GM23338 (cell line): ENCODE results near the gene LAMB3. TPM values are rescaled to one million over a fixed set of nuclear protein-coding genes. Genes with fewer than 3 reads are reported as not detected.

Experiments
- ATAC-seq: fragments of 200-7000 bp; cut with Tn5 transposase; 3 replicates; pipeline ENCODE4 v1.9.1; 2020
- DNase-seq: peaks from one replicate; pipeline ENCODE4 v3.0.0-alpha.2; 2015; ENCODE audit warnings: low spot score
- H2AFZ ChIP-seq: fragments of 200-600 bp; sonication (generic); 2 replicates; pipeline ENCODE4 v1.8.0; 2016; ENCODE audit warnings: antibody characterized with exemption, mild to moderate bottlenecking, moderate library complexity
- H3F3A ChIP-seq: fragments of 200-600 bp; sonication (generic); replicated peaks from 2 replicates; pipeline ENCODE4 v1.8.0; 2017; ENCODE audit warnings: antibody characterized with exemption, mixed run types, low read depth
- H3K27ac ChIP-seq: fragments of 200-600 bp; sonication (generic); 2 replicates; pipeline ENCODE4 v1.6.1; 2016; ENCODE audit warnings: low read depth
- H3K27me3 ChIP-seq: fragments of 200-600 bp; sonication (generic); 2 replicates; pipeline ENCODE4 v1.8.0; 2016; ENCODE audit warnings: mild to moderate bottlenecking, mixed run types, moderate library complexity; ENCODE audit not compliant: insufficient read depth
- H3K36me3 ChIP-seq: fragments of 200-600 bp; sonication (generic); 2 replicates; pipeline ENCODE4 v1.8.0; 2016; ENCODE audit warnings: mild to moderate bottlenecking; ENCODE audit not compliant: insufficient read depth
- H3K4me1 ChIP-seq: fragments of 200-600 bp; sonication (generic); 2 replicates; pipeline ENCODE4 v1.8.0; 2016; ENCODE audit warnings: mild to moderate bottlenecking, moderate library complexity; ENCODE audit not compliant: insufficient read depth
- H3K4me2 ChIP-seq: fragments of 200-600 bp; sonication (generic); 2 replicates; pipeline ENCODE4 v1.7.1; 2017; ENCODE audit warnings: mixed run types
- H3K4me3 ChIP-seq: fragments of 200-600 bp; sonication (generic); 2 replicates; pipeline ENCODE4 v1.6.1; 2016; ENCODE audit warnings: mixed run types
- H3K79me2 ChIP-seq: fragments of 200-600 bp; sonication (generic); replicated peaks from 2 replicates; pipeline ENCODE4 v1.8.0; 2017; ENCODE audit warnings: mild to moderate bottlenecking; ENCODE audit not compliant: insufficient read depth
- H3K9me2 ChIP-seq: fragments of 200-600 bp; sonication (generic); 2 replicates; pipeline ENCODE4 v1.8.0; 2017; ENCODE audit not compliant: insufficient read depth
- H4K20me1 ChIP-seq: fragments of 200-600 bp; sonication (generic); replicated peaks from 2 replicates; pipeline ENCODE4 v1.8.0; 2017; ENCODE audit warnings: mild to moderate bottlenecking; ENCODE audit not compliant: insufficient read depth
- H3K27ac Mint-ChIP-seq: 2 replicates; pipeline ENCODE4 v1.8.0; 2020; ENCODE audit warnings: inconsistent platforms, mild to moderate bottlenecking, moderate library complexity, mixed read lengths
- H3K27me3 Mint-ChIP-seq: 3 replicates; pipeline ENCODE4 v1.8.0; 2022; ENCODE audit warnings: low read depth, mild to moderate bottlenecking, moderate library complexity, mixed read lengths, inconsistent platforms; ENCODE audit not compliant: insufficient read depth, poor library complexity
- H3K36me3 Mint-ChIP-seq: 3 replicates; pipeline ENCODE4 v1.8.0; 2021; ENCODE audit warnings: low read depth, mild to moderate bottlenecking, inconsistent platforms, moderate library complexity, mixed read lengths
- H3K4me1 Mint-ChIP-seq: 3 replicates; pipeline ENCODE4 v1.8.0; 2020; ENCODE audit warnings: mild to moderate bottlenecking, inconsistent platforms, mixed read lengths
- H3K4me3 Mint-ChIP-seq: 3 replicates; pipeline ENCODE4 v1.8.0; 2021; ENCODE audit warnings: moderate library complexity, mild to moderate bottlenecking, inconsistent platforms, mixed read lengths
- H3K9me3 Mint-ChIP-seq: 3 replicates; pipeline ENCODE4 v1.8.0; 2020; ENCODE audit warnings: moderate library complexity, mild to moderate bottlenecking, inconsistent platforms, mixed read lengths
- CREB1 ChIP-seq: fragments of 250-450 bp; sonication (Bioruptor Pico); IDR thresholded peaks from 2 replicates; pipeline ENCODE4 v1.5.0; 2020; ENCODE audit warnings: low read depth, mild to moderate bottlenecking, moderate library complexity
- CTCF ChIP-seq, 2 experiments: fragments of 200-600 bp in 1 of 2; sonication (generic) in 1 of 2; conservative IDR thresholded peaks; 2 replicates each; pipeline versions ENCODE4 v1.5.1 to v1.6.1; 2016 to 2017; ENCODE audit warnings: antibody characterized with exemption in 2 of 2, low read depth in 2 of 2, mild to moderate bottlenecking in 2 of 2, moderate library complexity in 1 of 2
- ETS1 ChIP-seq: IDR thresholded peaks from 2 replicates; pipeline ENCODE4 v1.6.1; 2016; ENCODE audit warnings: antibody characterized with exemption
- EZH2 ChIP-seq: fragments of 200-600 bp; sonication (generic); IDR thresholded peaks from one replicate; pipeline ENCODE4 v1.8.0; 2017; ENCODE audit warnings: antibody characterized with exemption, mild to moderate bottlenecking, low read depth; ENCODE audit not compliant: unreplicated experiment
- EZH2phosphoT487 ChIP-seq: fragments of 200-600 bp; sonication (generic); IDR thresholded peaks from one replicate; pipeline ENCODE4 v1.8.1; 2018; ENCODE audit warnings: antibody characterized with exemption; ENCODE audit not compliant: unreplicated experiment
- JUNB ChIP-seq: IDR thresholded peaks from one replicate; pipeline ENCODE4 v1.6.1; 2016; ENCODE audit warnings: antibody characterized with exemption; ENCODE audit not compliant: unreplicated experiment
- NANOG ChIP-seq: IDR thresholded peaks from 2 replicates; pipeline ENCODE4 v1.6.1; 2016; ENCODE audit warnings: antibody characterized with exemption, borderline replicate concordance
- POLR2AphosphoS5 ChIP-seq: IDR thresholded peaks from 2 replicates; pipeline ENCODE4 v1.6.1; 2016; ENCODE audit warnings: antibody characterized with exemption, low read depth
- STAT1 ChIP-seq: IDR thresholded peaks from one replicate; pipeline ENCODE4 v1.6.1; 2016; ENCODE audit warnings: antibody characterized with exemption; ENCODE audit not compliant: unreplicated experiment
- ZNF114 ChIP-seq: fragments of 250-450 bp; sonication (Bioruptor Pico); IDR thresholded peaks from 2 replicates; pipeline ENCODE4 v1.5.0; 2020; ENCODE audit warnings: mild to moderate bottlenecking, moderate library complexity
- ZNF331 ChIP-seq: fragments of 250-450 bp; sonication (Bioruptor Pico); IDR thresholded peaks from 2 replicates; pipeline ENCODE4 v1.5.0; 2020; ENCODE audit warnings: low read depth, mild to moderate bottlenecking, moderate library complexity
- ZNF462 ChIP-seq: fragments of 250-450 bp; sonication (Bioruptor Pico); IDR thresholded peaks from 2 replicates; pipeline ENCODE4 v1.5.0; 2020; ENCODE audit warnings: mild to moderate bottlenecking, moderate library complexity
- polyA plus RNA-seq: library from polyadenylated mRNA; unstranded; fragments of >200 nt; fragmentation: Nextera tagmentation; extraction: Ambion mirVana; gene quantifications from 2 replicates; pipeline ENCODE4 v1.2.1, GENCODE V29; 2016
- total RNA-seq: library from RNA; depleted of rRNA; stranded (reverse); fragments of >200 nt; shearing (Covaris generic); gene quantifications from 2 replicates; pipeline ENCODE4 v1.2.3, GENCODE V29; 2014
- TF ChIP-seq, protein P1 (sequence below): IDR thresholded peaks from one replicate; pipeline ENCODE4 v1.6.1; 2018; ENCODE audit warnings: antibody characterized with exemption; ENCODE audit not compliant: unreplicated experiment

Gene LAMB3
- total and polyA plus RNA-seq, 2 experiments from 2014 or later = 0.05 to 0.52 TPM

- Histone ChIP-seq H4K20me1 (no peaks in the 10 kb centered on the region), H3K27me3 (no peaks in the 10 kb centered on the region), H2AFZ (no peak overlapping the region), H3K4me3 (no peak overlapping the region), H3K4me1 (no peaks in the 10 kb centered on the region), H3F3A (no peaks in the 10 kb centered on the region), H3K27ac (no peak overlapping the region), H3K4me2 (no peak overlapping the region), H3K9me2 (no peaks in the 10 kb centered on the region), H3K79me2 (no peaks in the 10 kb centered on the region), H3K36me3 (no peaks in the 10 kb centered on the region)
- ATAC-seq = no peak
- no peak for TF ChIP-seq CREB1 (CRISPR knock-in tag)
- TF ChIP-seq ZNF462 (CRISPR knock-in tag) = no peak
- no peak for TF ChIP-seq EZH2phosphoT487
- TF ChIP-seq EZH2 = no peak
- no peak for TF ChIP-seq STAT1
- TF ChIP-seq, protein P1, sequence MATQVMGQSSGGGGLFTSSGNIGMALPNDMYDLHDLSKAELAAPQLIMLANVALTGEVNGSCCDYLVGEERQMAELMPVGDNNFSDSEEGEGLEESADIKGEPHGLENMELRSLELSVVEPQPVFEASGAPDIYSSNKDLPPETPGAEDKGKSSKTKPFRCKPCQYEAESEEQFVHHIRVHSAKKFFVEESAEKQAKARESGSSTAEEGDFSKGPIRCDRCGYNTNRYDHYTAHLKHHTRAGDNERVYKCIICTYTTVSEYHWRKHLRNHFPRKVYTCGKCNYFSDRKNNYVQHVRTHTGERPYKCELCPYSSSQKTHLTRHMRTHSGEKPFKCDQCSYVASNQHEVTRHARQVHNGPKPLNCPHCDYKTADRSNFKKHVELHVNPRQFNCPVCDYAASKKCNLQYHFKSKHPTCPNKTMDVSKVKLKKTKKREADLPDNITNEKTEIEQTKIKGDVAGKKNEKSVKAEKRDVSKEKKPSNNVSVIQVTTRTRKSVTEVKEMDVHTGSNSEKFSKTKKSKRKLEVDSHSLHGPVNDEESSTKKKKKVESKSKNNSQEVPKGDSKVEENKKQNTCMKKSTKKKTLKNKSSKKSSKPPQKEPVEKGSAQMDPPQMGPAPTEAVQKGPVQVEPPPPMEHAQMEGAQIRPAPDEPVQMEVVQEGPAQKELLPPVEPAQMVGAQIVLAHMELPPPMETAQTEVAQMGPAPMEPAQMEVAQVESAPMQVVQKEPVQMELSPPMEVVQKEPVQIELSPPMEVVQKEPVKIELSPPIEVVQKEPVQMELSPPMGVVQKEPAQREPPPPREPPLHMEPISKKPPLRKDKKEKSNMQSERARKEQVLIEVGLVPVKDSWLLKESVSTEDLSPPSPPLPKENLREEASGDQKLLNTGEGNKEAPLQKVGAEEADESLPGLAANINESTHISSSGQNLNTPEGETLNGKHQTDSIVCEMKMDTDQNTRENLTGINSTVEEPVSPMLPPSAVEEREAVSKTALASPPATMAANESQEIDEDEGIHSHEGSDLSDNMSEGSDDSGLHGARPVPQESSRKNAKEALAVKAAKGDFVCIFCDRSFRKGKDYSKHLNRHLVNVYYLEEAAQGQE = no peak
- TF ChIP-seq POLR2AphosphoS5 = no peak
- TF ChIP-seq ETS1 = no peak
- TF ChIP-seq ZNF331 (CRISPR knock-in tag) = no peak
- no peak for TF ChIP-seq ZNF114
- no peak for TF ChIP-seq NANOG
- TF ChIP-seq CTCF (conservative IDR thresholded peaks at IDR 0.05; ENCODE audit: low read depth in 2 of 2) = no peak
- TF ChIP-seq JUNB = no peak
- Mint-ChIP-seq H3K4me3 (no peak overlapping the region), H3K27ac (no peak overlapping the region), H3K36me3 (no peaks in the 10 kb centered on the region), H3K9me3 (no peaks in the 10 kb centered on the region), H3K27me3 (peaks cover 2% of the 10 kb centered on the region), H3K4me1 (peaks cover 9% of the 10 kb centered on the region; the same call in 2 of the 3 replicates)
- no peak for DNase-seq
Measured at GRCh38 chr1:209689477-209689876, 37.3 kb upstream of the LAMB3 start.
